HepG2 (cell line): ENCODE data around the gene GLCE. TPM values are rescaled to one million over a fixed set of nuclear protein-coding genes. Genes with fewer than 3 reads are reported as not detected.

Experiments
- ATAC-seq: fragments of 200-7000 bp; cut with Tn5 transposase; 3 replicates; pipeline ENCODE4 v1.9.1; 2020; ENCODE audit warnings: mild to moderate bottlenecking, moderate library complexity
- BruUV-seq: library from RNA; stranded (reverse); fragments of 400-500 nt; replicated peaks from 2 replicates; lab custom pipeline; 2021; lab: Mats Ljungman, UMichigan
- CTCF ChIA-PET: fragments of 300-600 bp; formaldehyde crosslinking; extraction: SDS; loops from one replicate; lab custom pipeline; 2021; ENCODE audit warnings: low total read pairs, inconsistent platforms, low intra/inter-chr PET ratio; lab: Yijun Ruan, JAX
- POLR2A ChIA-PET: fragments of 350-600 bp; sonication (Branson Sonifier 250); formaldehyde crosslinking; loops from one replicate; lab custom pipeline; 2020; ENCODE audit warnings: antibody characterized with exemption, inconsistent platforms; lab: Yijun Ruan, JAX
- DNase-seq: peaks from one replicate; pipeline ENCODE4 v3.0.0-alpha.2; 2015; ENCODE audit warnings: low spot score
- FAIRE-seq: peaks from 3 replicates; lab custom pipeline; 2011; peaks lifted over from hg19 to GRCh38; lab: Jason Lieb, UNC
- H2AFZ ChIP-seq: one replicate; pipeline ENCODE4 v1.6.1; 2011; ENCODE audit warnings: low read length, inconsistent platforms
- H3K27ac ChIP-seq: fragments of 300-600 bp; 3 replicates; pipeline ENCODE4 v1.8.0; 2011; ENCODE audit warnings: mixed run types, mild to moderate bottlenecking, mixed read lengths, low read length, inconsistent platforms; ENCODE audit not compliant: insufficient read depth; ENCODE audit errors: extremely low read length
- H3K27me3 ChIP-seq, 2 experiments: fragments of 200-600 bp in 1 of 2; 2 replicates in 1 of 2; 3 replicates in 1 of 2; pipeline versions ENCODE4 v1.6.0 to v1.8.0; 2011; ENCODE audit warnings: low read length in 2 of 2, mild to moderate bottlenecking in 2 of 2, moderate library complexity in 2 of 2, inconsistent platforms in 1 of 2; ENCODE audit not compliant: insufficient read depth in 2 of 2, control insufficient read depth in 1 of 2
- H3K36me3 ChIP-seq, 2 experiments: fragments of 200-600 bp in 1 of 2; replicated peaks in 1 of 2; 2 replicates in 1 of 2; 3 replicates in 1 of 2; pipeline versions ENCODE4 v1.5.1 to v1.8.0; 2011; ENCODE audit warnings: low read length in 2 of 2, inconsistent platforms in 1 of 2; ENCODE audit not compliant: insufficient read depth in 2 of 2, control insufficient read depth in 1 of 2
- H3K4me1 ChIP-seq: 2 replicates; pipeline ENCODE4 v1.5.1; 2012; ENCODE audit warnings: low read length, inconsistent platforms; ENCODE audit not compliant: insufficient read depth
- H3K4me2 ChIP-seq: 2 replicates; pipeline ENCODE4 v1.6.0; 2011; ENCODE audit warnings: low read depth, low read length, inconsistent platforms
- H3K4me3 ChIP-seq, 3 experiments: fragments of 200-600 bp in 1 of 3; sonication (generic), shearing (Covaris generic) in 1 of 3; replicated peaks in 1 of 3; 2 replicates each; pipeline ENCODE4 v1.5.1; 2011 to 2016; ENCODE audit warnings: low read length in 3 of 3, inconsistent platforms in 2 of 3, low read depth in 2 of 3, mild to moderate bottlenecking in 2 of 3, control low read depth in 1 of 3, mixed read lengths in 1 of 3; ENCODE audit not compliant: insufficient read depth in 1 of 3
- H3K79me2 ChIP-seq: one replicate; pipeline ENCODE4 v1.6.1; 2011; ENCODE audit warnings: low read length, inconsistent platforms; ENCODE audit not compliant: insufficient read depth
- H3K9ac ChIP-seq: 2 replicates; pipeline ENCODE4 v1.6.0; 2011; ENCODE audit warnings: mild to moderate bottlenecking, low read depth, low read length, inconsistent platforms; ENCODE audit not compliant: insufficient read depth
- H3K9me3 ChIP-seq: 2 replicates; pipeline ENCODE4 v1.5.1; 2012; ENCODE audit warnings: mild to moderate bottlenecking, low read length
- H4K20me1 ChIP-seq: 2 replicates; pipeline ENCODE4 v1.6.0; 2011; ENCODE audit warnings: inconsistent platforms, mild to moderate bottlenecking, low read length, moderate library complexity; ENCODE audit not compliant: insufficient read depth
- DR1 ChIP-seq: sonication (generic); formaldehyde crosslinking; IDR thresholded peaks from 2 replicates; pipeline ENCODE4 v1.8.0; 2021; ENCODE audit warnings: mild to moderate bottlenecking, missing genetic modification reagents, inconsistent platforms
- GATAD1 ChIP-seq: IDR thresholded peaks from 2 replicates; pipeline ENCODE4 v1.6.1; 2016; ENCODE audit warnings: missing genetic modification reagents, missing compliant biosample characterization
- HMG20A ChIP-seq: IDR thresholded peaks from 2 replicates; pipeline ENCODE4 v1.6.1; 2016; ENCODE audit warnings: borderline replicate concordance
- IRF1 ChIP-seq: sonication (generic); formaldehyde crosslinking; IDR thresholded peaks from 2 replicates; pipeline ENCODE4 v1.4.0; 2020; ENCODE audit warnings: low read depth, mild to moderate bottlenecking, missing genetic modification reagents
- NCOA2 ChIP-seq: sonication (generic); formaldehyde crosslinking; IDR thresholded peaks from 2 replicates; pipeline ENCODE4 v1.8.0; 2022; ENCODE audit warnings: inconsistent platforms
- PBX3 ChIP-seq: sonication (generic); formaldehyde crosslinking; IDR thresholded peaks from 2 replicates; pipeline ENCODE4 v1.8.1; 2023; ENCODE audit warnings: missing genetic modification reagents, inconsistent platforms, borderline replicate concordance
- SAFB2 ChIP-seq: sonication (generic); formaldehyde crosslinking; IDR thresholded peaks from 2 replicates; pipeline ENCODE4 v1.5.1; 2020; ENCODE audit warnings: missing genetic modification reagents, low read depth, mild to moderate bottlenecking, borderline replicate concordance
- STAG1 ChIP-seq: sonication (generic); formaldehyde crosslinking; IDR thresholded peaks from 2 replicates; pipeline ENCODE4 v1.4.0; 2020; ENCODE audit warnings: missing genetic modification reagents
- ZFP91 ChIP-seq: sonication (generic); formaldehyde crosslinking; IDR thresholded peaks from 2 replicates; pipeline ENCODE4 v1.9.0; 2022; ENCODE audit warnings: missing genetic modification reagents, mild to moderate bottlenecking, borderline replicate concordance
- ZNF546 ChIP-seq: sonication (generic); formaldehyde crosslinking; conservative IDR thresholded peaks from 2 replicates; pipeline ENCODE4 v1.8.1; 2023; ENCODE audit warnings: mild to moderate bottlenecking, missing genetic modification reagents
- ZNF580 ChIP-seq: IDR thresholded peaks from 2 replicates; pipeline ENCODE4 v1.6.1; 2016; ENCODE audit warnings: low read depth, borderline replicate concordance
- WGBS: methylation state at CpG from one replicate; pipeline ENCODE4 v1.1.6; 2017; ENCODE audit warnings: low lambda C conversion rate; 5-methylcytosine and 5-hydroxymethylcytosine counted together
- in situ Hi-C: cut with HindIII; loops from 2 replicates; pipeline ENCODE4 v1.10.0; 2017; ENCODE audit warnings: low pct_unique_long_range_greater_than_20kb; ENCODE audit not compliant: extremely low pct_ligation_motif_present
- intact Hi-C: fragments of 100-400 bp; cut with micrococcal nuclease; formaldehyde crosslinking; loops from one replicate; pipeline ENCODE4 v1.10.0; 2022; ENCODE audit not compliant: unreplicated experiment
- polyA plus RNA-seq, 8 experiments: library from polyadenylated mRNA; depleted of rRNA in 3 of 8; stranded (reverse) in 7 of 8; unstranded in 1 of 8; fragments of >200 nt; fragmentation: Illumina TruSeq in 4 of 8; extraction: Trizol in 4 of 8; gene quantifications; 2 replicates each; pipeline versions ENCODE4 v1.2.1 to v1.2.3, GENCODE V29; 2011 to 2016; ENCODE audit warnings: low read depth in 4 of 8, missing spikeins in 1 of 8, mixed read lengths in 1 of 8; ENCODE audit not compliant: insufficient read depth in 1 of 8
- total RNA-seq, 5 experiments: library from RNA; depleted of rRNA; stranded (reverse); fragments of >200 nt; fragmentation: Illumina TruSeq; extraction: Trizol; gene quantifications; 2 replicates each; pipeline ENCODE4 v1.2.3, GENCODE V29; 2016; ENCODE audit warnings: low read depth in 1 of 5

Gene GLCE
- total and polyA plus RNA-seq, 2 of the 13 experiments (the other 11 are each of a cell fraction or from before 2014, with no cell fraction given), result 12.9 to 23.4 TPM

GRCh38 chr15:69209661-69210060 is 49.2 kb downstream of the GLCE start:
- H2AFZ ChIP-seq, result no peak overlapping the region
- intact Hi-C loops (no loop called here), in situ Hi-C loops (no loop called here)
- 82% methylated on average over 1 of the region's 1 CpG for WGBS
- no peaks in the 10 kb centered on the region for H3K36me3 ChIP-seq
- no peaks in the 10 kb centered on the region for H3K9me3 ChIP-seq
- H3K27ac ChIP-seq, result no peak overlapping the region
- FAIRE-seq (no peak), ATAC-seq (no peak), DNase-seq (no peak)
- no peaks in the 10 kb centered on the region for H3K79me2 ChIP-seq
- POLR2A ChIA-PET, result no interaction called here
- no peak overlapping the region for H3K9ac ChIP-seq
- H3K4me1 ChIP-seq, result no peaks in the 10 kb centered on the region
- H4K20me1 ChIP-seq, result no peaks in the 10 kb centered on the region
- H3K4me3 ChIP-seq, result no peak overlapping the region
- no peak overlapping the region for H3K4me2 ChIP-seq
- TF ChIP-seq PBX3 (CRISPR knock-in tag) (no peak), ZFP91 (no peak), DR1 (no peak), NCOA2 (no peak), IRF1 (CRISPR knock-in tag) (no peak), HMG20A (CRISPR knock-in tag) (no peak), ZNF546 (CRISPR knock-in tag) (no peak), ZNF580 (CRISPR knock-in tag) (no peak), STAG1 (CRISPR knock-in tag) (no peak), GATAD1 (CRISPR knock-in tag) (no peak), SAFB2 (CRISPR knock-in tag) (no peak)
- no TSS peak for BruUV-seq
- H3K27me3 ChIP-seq, result no peaks in the 10 kb centered on the region
- CTCF ChIA-PET, result no interaction called here
